HepG2 (cell line): ENCODE measurements around the gene KIF3C. TPM values are rescaled to one million over a fixed set of nuclear protein-coding genes. Genes with fewer than 3 reads are reported as not detected.

Source experiments
- HDAC2 ChIP-seq: sonication (generic); formaldehyde crosslinking; IDR thresholded peaks from 2 replicates; pipeline ENCODE4 v1.4.0; 2020; ENCODE audit warnings: missing genetic modification reagents
- KDM5B ChIP-seq: sonication (generic); formaldehyde crosslinking; IDR thresholded peaks from 2 replicates; pipeline ENCODE4 v1.4.0; 2020; ENCODE audit warnings: missing genetic modification reagents, mild to moderate bottlenecking, borderline replicate concordance
- MTF2 ChIP-seq: sonication (generic); formaldehyde crosslinking; IDR thresholded peaks from 2 replicates; pipeline ENCODE4 v1.5.0; 2020; ENCODE audit warnings: missing genetic modification reagents, borderline replicate concordance
- TBP ChIP-seq: sonication (generic); formaldehyde crosslinking; IDR thresholded peaks from 2 replicates; pipeline ENCODE4 v1.5.0; 2020; ENCODE audit warnings: missing genetic modification reagents
- ZNF230 ChIP-seq: sonication (generic); formaldehyde crosslinking; IDR thresholded peaks from 2 replicates; pipeline ENCODE4 v1.4.0; 2020; ENCODE audit warnings: mild to moderate bottlenecking, missing genetic modification reagents
- ZNF282 ChIP-seq: fragments of 450-650 bp; IDR thresholded peaks from 2 replicates; pipeline ENCODE4 v1.6.1; 2018; ENCODE audit not compliant: partially characterized antibody
- polyA plus RNA-seq, 8 experiments: library from polyadenylated mRNA; depleted of rRNA in 3 of 8; stranded (reverse) in 7 of 8; unstranded in 1 of 8; fragments of >200 nt; fragmentation: Illumina TruSeq in 4 of 8; extraction: Trizol in 4 of 8; gene quantifications; 2 replicates each; pipeline versions ENCODE4 v1.2.1 to v1.2.3, GENCODE V29; 2011 to 2016; ENCODE audit warnings: low read depth in 4 of 8, missing spikeins in 1 of 8, mixed read lengths in 1 of 8; ENCODE audit not compliant: insufficient read depth in 1 of 8
- total RNA-seq, 5 experiments: library from RNA; depleted of rRNA; stranded (reverse); fragments of >200 nt; fragmentation: Illumina TruSeq; extraction: Trizol; gene quantifications; 2 replicates each; pipeline ENCODE4 v1.2.3, GENCODE V29; 2016; ENCODE audit warnings: low read depth in 1 of 5
- TF ChIP-seq, protein P1 (sequence below): IDR thresholded peaks from 2 replicates; pipeline ENCODE4 v1.6.1; 2016; ENCODE audit warnings: low read depth, missing genetic modification reagents, missing compliant biosample characterization
- TF ChIP-seq, protein P2 (sequence below): sonication (generic); formaldehyde crosslinking; IDR thresholded peaks from 2 replicates; pipeline ENCODE4 v1.4.0; 2020; ENCODE audit warnings: missing genetic modification reagents
- TF ChIP-seq, protein P3 (sequence below): sonication (generic); formaldehyde crosslinking; IDR thresholded peaks from 2 replicates; pipeline ENCODE4 v1.5.0; 2020; ENCODE audit warnings: mild to moderate bottlenecking, missing genetic modification reagents, moderate library complexity
- TF ChIP-seq, protein P4 (sequence below): IDR thresholded peaks from 2 replicates; pipeline ENCODE4 v1.6.1; 2016; ENCODE audit warnings: mild to moderate bottlenecking, missing biosample characterization, missing genetic modification reagents
- TF ChIP-seq, protein P5 (sequence below): sonication (generic); formaldehyde crosslinking; IDR thresholded peaks from 2 replicates; pipeline ENCODE4 v1.4.0; 2020; ENCODE audit warnings: missing genetic modification reagents
- TF ChIP-seq, protein P6 (sequence below): sonication (generic); formaldehyde crosslinking; IDR thresholded peaks from 2 replicates; pipeline ENCODE4 v1.4.0; 2020; ENCODE audit warnings: missing genetic modification reagents, low read depth, mild to moderate bottlenecking, borderline replicate concordance

KIF3C gene
- total and polyA plus RNA-seq, 2 of the 13 experiments (the other 11 are each of a cell fraction or from before 2014, with no cell fraction given): 3.6 to 4.9 TPM

DNA sequence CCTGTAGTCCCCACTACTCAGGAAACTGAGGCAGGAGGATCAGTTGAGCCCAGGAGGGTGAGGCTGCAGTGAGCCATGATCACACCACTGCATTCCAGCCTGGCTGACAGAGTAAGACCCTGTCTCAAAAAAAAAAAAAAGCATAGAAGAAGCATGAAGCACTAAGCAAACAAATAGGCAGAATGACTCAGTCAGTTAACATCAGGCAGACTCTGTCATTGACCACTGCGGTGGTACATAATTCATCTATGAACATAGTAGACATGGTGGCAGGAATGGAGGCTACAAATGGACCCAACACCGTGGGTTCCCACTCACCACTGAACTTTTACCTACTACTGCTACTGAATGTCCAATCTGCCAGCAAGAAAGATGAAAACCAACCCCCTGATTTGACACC, 96.4 kb downstream of the KIF3C start (continued):
- TF ChIP-seq, protein P1, sequence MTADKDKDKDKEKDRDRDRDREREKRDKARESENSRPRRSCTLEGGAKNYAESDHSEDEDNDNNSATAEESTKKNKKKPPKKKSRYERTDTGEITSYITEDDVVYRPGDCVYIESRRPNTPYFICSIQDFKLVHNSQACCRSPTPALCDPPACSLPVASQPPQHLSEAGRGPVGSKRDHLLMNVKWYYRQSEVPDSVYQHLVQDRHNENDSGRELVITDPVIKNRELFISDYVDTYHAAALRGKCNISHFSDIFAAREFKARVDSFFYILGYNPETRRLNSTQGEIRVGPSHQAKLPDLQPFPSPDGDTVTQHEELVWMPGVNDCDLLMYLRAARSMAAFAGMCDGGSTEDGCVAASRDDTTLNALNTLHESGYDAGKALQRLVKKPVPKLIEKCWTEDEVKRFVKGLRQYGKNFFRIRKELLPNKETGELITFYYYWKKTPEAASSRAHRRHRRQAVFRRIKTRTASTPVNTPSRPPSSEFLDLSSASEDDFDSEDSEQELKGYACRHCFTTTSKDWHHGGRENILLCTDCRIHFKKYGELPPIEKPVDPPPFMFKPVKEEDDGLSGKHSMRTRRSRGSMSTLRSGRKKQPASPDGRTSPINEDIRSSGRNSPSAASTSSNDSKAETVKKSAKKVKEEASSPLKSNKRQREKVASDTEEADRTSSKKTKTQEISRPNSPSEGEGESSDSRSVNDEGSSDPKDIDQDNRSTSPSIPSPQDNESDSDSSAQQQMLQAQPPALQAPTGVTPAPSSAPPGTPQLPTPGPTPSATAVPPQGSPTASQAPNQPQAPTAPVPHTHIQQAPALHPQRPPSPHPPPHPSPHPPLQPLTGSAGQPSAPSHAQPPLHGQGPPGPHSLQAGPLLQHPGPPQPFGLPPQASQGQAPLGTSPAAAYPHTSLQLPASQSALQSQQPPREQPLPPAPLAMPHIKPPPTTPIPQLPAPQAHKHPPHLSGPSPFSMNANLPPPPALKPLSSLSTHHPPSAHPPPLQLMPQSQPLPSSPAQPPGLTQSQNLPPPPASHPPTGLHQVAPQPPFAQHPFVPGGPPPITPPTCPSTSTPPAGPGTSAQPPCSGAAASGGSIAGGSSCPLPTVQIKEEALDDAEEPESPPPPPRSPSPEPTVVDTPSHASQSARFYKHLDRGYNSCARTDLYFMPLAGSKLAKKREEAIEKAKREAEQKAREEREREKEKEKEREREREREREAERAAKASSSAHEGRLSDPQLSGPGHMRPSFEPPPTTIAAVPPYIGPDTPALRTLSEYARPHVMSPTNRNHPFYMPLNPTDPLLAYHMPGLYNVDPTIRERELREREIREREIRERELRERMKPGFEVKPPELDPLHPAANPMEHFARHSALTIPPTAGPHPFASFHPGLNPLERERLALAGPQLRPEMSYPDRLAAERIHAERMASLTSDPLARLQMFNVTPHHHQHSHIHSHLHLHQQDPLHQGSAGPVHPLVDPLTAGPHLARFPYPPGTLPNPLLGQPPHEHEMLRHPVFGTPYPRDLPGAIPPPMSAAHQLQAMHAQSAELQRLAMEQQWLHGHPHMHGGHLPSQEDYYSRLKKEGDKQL (CRISPR knock-in tag): no peak
- TF ChIP-seq KDM5B: no peak
- TF ChIP-seq, protein P2, sequence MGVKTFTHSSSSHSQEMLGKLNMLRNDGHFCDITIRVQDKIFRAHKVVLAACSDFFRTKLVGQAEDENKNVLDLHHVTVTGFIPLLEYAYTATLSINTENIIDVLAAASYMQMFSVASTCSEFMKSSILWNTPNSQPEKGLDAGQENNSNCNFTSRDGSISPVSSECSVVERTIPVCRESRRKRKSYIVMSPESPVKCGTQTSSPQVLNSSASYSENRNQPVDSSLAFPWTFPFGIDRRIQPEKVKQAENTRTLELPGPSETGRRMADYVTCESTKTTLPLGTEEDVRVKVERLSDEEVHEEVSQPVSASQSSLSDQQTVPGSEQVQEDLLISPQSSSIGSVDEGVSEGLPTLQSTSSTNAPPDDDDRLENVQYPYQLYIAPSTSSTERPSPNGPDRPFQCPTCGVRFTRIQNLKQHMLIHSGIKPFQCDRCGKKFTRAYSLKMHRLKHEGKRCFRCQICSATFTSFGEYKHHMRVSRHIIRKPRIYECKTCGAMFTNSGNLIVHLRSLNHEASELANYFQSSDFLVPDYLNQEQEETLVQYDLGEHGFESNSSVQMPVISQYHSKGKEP: no peak
- TF ChIP-seq ZNF282: no peak
- peak; percentile 47; the same call in 1 of the 2 replicates for TF ChIP-seq HDAC2 (CRISPR knock-in tag)
- TF ChIP-seq, protein P3, sequence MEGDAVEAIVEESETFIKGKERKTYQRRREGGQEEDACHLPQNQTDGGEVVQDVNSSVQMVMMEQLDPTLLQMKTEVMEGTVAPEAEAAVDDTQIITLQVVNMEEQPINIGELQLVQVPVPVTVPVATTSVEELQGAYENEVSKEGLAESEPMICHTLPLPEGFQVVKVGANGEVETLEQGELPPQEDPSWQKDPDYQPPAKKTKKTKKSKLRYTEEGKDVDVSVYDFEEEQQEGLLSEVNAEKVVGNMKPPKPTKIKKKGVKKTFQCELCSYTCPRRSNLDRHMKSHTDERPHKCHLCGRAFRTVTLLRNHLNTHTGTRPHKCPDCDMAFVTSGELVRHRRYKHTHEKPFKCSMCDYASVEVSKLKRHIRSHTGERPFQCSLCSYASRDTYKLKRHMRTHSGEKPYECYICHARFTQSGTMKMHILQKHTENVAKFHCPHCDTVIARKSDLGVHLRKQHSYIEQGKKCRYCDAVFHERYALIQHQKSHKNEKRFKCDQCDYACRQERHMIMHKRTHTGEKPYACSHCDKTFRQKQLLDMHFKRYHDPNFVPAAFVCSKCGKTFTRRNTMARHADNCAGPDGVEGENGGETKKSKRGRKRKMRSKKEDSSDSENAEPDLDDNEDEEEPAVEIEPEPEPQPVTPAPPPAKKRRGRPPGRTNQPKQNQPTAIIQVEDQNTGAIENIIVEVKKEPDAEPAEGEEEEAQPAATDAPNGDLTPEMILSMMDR (CRISPR knock-in tag): no peak
- TF ChIP-seq ZNF230: no peak
- TF ChIP-seq, protein P4, sequence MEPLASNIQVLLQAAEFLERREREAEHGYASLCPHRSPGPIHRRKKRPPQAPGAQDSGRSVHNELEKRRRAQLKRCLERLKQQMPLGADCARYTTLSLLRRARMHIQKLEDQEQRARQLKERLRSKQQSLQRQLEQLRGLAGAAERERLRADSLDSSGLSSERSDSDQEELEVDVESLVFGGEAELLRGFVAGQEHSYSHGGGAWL (CRISPR knock-in tag): no peak
- TF ChIP-seq, protein P5, sequence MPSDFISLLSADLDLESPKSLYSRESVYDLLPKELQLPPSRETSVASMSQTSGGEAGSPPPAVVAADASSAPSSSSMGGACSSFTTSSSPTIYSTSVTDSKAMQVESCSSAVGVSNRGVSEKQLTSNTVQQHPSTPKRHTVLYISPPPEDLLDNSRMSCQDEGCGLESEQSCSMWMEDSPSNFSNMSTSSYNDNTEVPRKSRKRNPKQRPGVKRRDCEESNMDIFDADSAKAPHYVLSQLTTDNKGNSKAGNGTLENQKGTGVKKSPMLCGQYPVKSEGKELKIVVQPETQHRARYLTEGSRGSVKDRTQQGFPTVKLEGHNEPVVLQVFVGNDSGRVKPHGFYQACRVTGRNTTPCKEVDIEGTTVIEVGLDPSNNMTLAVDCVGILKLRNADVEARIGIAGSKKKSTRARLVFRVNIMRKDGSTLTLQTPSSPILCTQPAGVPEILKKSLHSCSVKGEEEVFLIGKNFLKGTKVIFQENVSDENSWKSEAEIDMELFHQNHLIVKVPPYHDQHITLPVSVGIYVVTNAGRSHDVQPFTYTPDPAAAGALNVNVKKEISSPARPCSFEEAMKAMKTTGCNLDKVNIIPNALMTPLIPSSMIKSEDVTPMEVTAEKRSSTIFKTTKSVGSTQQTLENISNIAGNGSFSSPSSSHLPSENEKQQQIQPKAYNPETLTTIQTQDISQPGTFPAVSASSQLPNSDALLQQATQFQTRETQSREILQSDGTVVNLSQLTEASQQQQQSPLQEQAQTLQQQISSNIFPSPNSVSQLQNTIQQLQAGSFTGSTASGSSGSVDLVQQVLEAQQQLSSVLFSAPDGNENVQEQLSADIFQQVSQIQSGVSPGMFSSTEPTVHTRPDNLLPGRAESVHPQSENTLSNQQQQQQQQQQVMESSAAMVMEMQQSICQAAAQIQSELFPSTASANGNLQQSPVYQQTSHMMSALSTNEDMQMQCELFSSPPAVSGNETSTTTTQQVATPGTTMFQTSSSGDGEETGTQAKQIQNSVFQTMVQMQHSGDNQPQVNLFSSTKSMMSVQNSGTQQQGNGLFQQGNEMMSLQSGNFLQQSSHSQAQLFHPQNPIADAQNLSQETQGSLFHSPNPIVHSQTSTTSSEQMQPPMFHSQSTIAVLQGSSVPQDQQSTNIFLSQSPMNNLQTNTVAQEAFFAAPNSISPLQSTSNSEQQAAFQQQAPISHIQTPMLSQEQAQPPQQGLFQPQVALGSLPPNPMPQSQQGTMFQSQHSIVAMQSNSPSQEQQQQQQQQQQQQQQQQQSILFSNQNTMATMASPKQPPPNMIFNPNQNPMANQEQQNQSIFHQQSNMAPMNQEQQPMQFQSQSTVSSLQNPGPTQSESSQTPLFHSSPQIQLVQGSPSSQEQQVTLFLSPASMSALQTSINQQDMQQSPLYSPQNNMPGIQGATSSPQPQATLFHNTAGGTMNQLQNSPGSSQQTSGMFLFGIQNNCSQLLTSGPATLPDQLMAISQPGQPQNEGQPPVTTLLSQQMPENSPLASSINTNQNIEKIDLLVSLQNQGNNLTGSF (CRISPR knock-in tag): no peak
- TF ChIP-seq MTF2: no peak
- TF ChIP-seq, protein P6, sequence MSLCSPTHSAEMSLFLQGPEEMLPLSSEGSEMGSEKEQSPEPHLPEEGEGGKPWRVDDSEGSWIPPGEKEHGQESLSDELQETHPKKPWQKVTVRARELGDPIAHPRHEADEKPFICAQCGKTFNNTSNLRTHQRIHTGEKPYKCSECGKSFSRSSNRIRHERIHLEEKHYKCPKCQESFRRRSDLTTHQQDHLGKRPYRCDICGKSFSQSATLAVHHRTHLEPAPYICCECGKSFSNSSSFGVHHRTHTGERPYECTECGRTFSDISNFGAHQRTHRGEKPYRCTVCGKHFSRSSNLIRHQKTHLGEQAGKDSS: no peak
- TF ChIP-seq TBP (CRISPR knock-in tag): no peak
